GM21528 (cell line): ENCODE data around the gene TMEM255B.

Source experiments
- ATAC-seq: cut with Tn5 transposase; IDR thresholded peaks from one replicate; pipeline ENCODE4 v1.9.1; 2021; ENCODE audit warnings: mild to moderate bottlenecking, moderate library complexity; ENCODE audit not compliant: unreplicated experiment, low FRiP score

Gene TMEM255B

DNA sequence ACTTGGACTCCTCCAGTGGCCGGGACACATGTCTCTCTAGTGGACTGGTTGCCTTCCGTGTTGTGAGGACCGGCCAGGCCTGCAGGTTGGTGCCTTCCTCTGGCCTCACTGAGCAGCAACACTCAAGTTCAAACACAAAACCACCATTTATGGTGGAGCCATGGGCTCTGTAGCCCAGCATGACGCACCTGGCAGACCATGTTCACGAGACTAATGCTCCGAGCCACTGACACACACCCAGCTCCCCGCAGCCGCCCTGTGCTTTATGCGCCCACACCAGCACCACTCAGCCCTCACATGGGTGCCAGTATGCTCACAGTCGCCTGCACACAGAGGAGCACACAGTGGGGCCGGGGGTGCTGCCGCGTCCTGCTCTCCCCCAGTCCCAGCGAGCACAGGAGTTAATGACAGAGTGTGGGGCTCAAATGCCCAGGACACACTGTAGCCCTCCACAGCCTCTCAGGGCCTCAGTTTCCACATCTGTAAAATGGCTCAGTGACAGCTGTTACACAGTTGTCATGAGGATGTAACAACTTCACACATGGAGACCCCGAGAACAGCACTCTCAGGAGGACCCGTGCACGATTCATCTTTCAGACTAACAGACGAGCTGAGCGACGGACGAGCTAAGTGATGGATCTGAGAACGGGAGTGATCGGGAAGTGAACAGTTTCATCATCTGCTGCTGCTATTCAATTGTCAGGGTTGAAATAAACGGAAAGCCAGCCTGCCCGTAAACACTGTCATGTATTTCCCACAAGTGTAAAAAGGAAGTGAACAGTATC is 97.1 kb downstream of the TMEM255B start:
- no peak for ATAC-seq

DNA sequence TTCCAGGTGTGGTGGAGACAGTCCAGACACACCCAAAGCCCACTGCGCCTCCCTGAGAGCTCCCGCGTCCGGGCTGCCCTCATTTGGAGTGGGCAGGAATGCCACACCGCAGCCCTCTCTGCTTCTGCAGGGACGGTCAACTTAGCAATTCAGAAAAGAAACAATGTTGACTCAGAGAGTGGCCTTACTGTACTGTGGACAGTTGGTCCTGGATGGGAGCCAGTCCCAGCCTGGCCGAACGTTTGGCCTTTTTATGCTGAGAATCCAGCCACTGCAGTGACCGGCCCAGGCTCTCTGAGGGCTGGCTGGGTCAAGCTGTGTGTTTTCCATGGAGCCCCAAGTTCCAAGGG is 97.7 kb downstream of the TMEM255B start:
- ATAC-seq: no peak

GRCh38 chr13:113857531-113858195 is 98.6 kb downstream of the TMEM255B start:
- ATAC-seq: no peak

- no peak for ATAC-seq
These were observed 100.5 kb downstream of the TMEM255B start for GRCh38 chr13:113859311-113860050.

DNA sequence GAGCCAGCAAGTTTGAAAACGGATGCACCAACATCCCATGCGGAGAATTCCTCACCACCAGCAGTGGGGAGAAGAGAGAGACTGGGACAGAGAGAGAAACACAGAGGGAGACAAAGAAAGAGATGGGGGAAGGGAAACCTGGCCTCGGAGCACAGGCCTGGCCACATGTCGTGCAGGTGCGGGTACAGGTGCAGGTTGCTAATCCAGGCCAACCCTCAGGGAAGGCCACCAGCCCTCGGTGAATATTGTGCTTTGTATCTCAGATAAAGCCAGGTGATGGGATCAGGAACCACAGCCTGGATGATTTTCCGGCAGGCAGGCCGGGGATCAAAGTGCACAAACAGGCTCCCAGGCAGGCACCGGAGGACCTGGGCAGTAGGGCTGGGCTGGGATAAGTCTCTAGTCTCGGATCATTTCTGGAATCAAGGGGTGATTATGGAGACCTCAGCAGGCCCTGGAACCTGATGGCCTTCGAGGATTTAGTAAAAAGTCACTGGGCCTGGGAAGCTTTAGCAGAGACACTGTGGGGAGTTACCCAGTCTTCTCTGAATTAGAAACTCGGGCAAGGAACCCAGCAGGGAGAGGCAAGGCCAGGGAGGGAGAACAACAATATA is 101.1 kb downstream of the TMEM255B start:
- ATAC-seq: no peak

DNA sequence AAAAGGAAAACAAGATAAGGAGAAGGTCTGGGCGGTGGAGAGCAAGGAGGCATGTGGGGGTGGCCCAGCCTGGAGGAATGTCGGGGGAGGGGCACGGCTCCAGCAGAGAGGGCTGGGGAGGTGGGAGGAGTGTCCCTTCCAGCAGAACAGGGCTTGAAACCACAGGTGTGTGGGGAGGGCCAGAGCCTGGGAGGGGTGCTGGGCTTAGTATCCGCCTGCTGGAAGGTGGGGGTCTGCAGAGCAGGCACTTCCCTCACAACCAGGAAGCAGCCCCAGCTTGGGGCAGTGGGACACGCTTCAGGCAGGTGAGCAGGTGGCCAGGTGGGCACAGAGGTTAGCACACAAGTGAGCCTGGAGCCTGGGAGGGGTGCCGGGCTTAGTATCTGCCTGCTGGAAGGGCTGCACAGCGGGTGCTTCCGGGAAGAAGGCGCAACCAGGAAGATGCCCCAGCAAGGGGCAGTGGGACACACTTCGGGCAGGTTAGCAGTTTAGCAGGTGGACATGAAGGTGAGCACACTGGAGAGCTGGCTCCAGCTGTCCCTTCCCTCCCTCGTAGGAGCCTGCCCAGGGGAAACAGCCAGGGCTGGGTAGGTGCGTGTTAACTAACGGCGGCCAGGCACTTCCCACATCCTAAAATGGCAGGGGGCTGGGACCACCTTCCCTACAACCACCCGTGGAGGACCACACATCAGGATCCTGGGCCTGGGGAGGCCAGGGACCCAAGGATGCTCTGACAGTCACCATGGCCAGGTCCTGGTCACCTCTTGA is 101.8 kb downstream of the TMEM255B start:
- ATAC-seq: no peak

DNA sequence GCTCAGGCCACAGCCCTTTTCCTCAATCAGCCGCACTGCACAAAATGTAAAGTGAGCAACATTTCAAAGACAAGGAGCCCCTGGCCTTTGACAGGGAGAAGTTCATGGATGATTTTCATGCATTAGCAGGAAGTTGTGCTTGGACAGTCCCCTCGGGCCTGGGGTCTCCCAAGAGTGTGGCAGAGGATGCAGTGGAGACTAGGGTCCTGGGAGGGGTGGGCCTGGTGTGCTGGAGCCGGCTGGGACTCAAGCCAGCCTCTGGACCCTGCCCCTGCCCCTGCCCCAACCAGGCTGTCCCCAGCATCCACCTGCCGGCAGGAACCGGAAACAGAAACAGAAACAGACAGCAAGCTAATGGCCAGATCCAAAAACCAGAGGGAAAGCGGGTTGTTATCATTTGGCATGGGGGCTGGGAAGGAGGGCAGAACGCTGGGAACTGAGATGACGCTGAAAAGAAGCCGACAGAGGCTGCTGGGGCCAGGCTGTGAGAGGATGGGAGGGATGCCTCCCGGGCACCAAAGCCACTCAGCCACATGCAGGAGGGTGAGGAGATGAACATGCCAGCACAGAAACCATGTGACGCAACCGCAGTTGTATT is 102.5 kb downstream of the TMEM255B start:
- ATAC-seq: no peak

- ATAC-seq: no peak
These were observed 103.3 kb downstream of the TMEM255B start for GRCh38 chr13:113862191-113862930.

GRCh38 chr13:113862931-113863523 is 104.0 kb downstream of the TMEM255B start:
- ATAC-seq: no peak

- no peak for ATAC-seq
These were observed 104.7 kb downstream of the TMEM255B start, which contains the start of gene GAS6 for GRCh38 chr13:113863524-113864272. GAS6 (minus strand) TSS chr13:113864076; CDS start chr13:113863920, 156 bp downstream.

GRCh38 chr13:113864273-113864890 is 105.4 kb downstream of the TMEM255B start:
- no peak for ATAC-seq

- ATAC-seq: no peak
These were observed 106.4 kb downstream of the TMEM255B start for GRCh38 chr13:113865427-113865826.
